NCI-H460 (cell line): ENCODE results near the gene THTPA. TPM values are rescaled to one million over a fixed set of nuclear protein-coding genes. Genes with fewer than 3 reads are reported as not detected.
A peak's percentile ranks its signal among the peaks of the same experiment; 100 is the strongest.

Source experiments
- DNase-seq: peaks from one replicate; pipeline ENCODE4 v3.0.0-alpha.2; 2016; ENCODE audit warnings: low read depth; ENCODE audit errors: extremely low read depth
- total RNA-seq: library from RNA; depleted of rRNA; stranded (reverse); fragments of >200 nt; shearing (Covaris generic); gene quantifications from 2 replicates; pipeline ENCODE4 v1.2.3, GENCODE V29; 2014

Gene THTPA
- total RNA-seq, 1 experiment from 2014 or later: 15.3 TPM

DNA sequence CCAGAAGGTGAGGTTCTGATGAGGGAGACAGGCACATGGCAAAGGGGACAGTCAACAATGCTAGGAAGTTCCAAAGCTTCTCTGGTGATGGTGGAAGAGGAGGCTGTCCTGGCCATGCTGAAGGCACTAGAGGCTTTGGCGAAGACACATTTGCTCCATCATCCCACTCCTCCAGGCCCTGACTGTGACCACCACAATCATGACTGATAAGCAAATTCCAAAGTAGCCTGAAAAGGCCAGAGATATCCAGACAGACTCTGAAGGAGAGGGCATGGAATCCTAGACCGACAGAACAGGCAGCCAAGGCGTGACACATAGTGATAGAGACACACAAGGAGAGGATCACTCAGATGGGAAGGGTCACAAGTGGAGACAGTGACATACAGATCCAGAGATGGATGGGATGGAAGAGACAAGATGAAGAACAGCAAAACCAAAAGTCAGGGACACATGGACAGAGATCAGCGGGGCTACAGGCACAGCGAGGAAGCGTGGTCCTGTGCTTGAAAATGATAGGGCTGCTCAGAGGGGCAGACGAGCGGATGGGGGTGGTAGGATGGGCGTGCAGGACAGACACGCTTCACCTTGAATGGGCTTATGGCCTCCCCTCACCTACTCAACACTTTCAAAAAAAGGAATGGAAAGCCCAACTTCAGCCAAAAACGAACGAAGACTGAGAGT is 5.8 kb upstream of the THTPA start:
- DNase-seq: no peak

DNA sequence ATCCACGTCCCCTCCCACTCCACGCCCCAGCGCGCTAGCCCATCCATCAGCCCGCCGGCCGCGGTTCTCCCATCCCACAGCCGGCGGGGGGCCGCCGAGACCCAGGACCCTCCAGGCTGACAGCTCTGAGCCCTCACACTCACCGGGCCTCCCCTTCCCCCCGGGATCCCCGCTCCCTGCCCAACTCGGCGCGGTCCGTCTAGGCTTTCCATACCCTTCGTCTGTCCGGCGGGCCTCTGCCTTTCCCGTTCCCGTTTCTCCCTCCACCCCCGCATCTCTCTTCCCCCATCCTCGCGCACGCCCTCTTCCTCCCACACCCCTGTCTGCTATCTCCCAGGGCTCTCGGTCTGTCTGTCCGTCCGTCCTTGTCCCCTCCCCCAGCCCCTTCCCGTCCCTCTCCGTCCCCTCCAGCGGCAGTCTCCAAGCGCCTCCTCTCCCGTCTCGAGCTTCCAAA is 5.2 kb upstream of the THTPA start:
- no peak for DNase-seq

DNA sequence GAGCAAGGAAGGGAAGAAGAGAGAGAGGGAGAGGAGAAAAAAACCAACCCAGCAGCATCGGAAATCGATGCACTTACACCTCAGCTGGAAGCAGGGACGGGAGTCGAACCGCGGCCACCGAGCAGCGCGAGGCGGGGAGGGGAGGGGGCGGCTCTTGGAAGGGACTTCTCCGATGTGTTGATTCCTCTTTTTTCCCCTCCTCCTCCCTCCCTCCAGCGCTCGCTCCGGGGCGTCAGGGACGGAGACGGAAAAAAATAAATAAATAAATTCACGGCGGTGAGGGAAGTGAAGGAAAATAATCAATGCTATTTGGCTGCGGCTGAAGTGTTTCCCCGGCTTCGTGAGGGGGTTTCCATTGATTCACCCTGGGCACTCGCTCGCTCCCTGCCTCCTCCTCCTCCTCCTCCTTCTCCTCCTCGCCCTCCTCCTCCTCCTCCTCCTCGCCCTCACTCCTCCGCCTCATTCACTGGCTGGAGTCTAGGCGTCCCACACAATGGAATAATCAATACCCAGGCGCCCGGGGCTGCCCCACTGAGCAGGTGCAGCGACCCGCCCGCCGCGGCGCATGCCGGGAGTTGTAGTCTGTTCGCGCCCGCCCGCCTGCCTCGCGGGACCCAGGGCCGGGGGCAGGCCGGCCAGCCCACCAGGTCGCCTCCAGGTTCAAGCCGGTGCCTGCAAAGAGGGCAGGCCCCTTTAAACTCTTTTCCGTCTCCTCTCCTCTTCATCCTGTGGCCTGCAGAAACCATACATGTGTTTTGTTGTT is 4.6 kb upstream of the THTPA start, which contains the start of gene ZFHX2:
Gene ZFHX2, minus strand, starts transcription at position 500 of the 763 bp plus-strand sequence. CDS start 16,440 bp downstream, outside the sequence.
- peak; percentile 60 for DNase-seq

DNA sequence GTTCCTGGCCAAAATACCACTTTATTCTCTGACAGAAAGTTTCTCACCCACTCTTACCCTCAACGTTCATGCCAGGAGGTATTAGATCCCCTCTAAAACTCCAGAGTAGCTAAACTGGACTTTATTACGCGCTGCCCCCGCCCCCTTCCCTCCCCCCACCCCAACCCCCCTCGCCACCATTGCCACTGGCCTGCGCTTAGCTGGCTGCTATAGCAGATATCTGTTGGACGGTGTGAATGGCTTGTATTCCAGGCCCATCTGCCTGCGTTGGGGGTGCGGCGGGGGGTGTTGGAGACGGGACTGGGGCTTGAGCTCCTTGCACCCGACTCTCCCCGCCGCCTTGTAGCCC is 564 bp upstream of the THTPA start:
- no peak for DNase-seq

DNA sequence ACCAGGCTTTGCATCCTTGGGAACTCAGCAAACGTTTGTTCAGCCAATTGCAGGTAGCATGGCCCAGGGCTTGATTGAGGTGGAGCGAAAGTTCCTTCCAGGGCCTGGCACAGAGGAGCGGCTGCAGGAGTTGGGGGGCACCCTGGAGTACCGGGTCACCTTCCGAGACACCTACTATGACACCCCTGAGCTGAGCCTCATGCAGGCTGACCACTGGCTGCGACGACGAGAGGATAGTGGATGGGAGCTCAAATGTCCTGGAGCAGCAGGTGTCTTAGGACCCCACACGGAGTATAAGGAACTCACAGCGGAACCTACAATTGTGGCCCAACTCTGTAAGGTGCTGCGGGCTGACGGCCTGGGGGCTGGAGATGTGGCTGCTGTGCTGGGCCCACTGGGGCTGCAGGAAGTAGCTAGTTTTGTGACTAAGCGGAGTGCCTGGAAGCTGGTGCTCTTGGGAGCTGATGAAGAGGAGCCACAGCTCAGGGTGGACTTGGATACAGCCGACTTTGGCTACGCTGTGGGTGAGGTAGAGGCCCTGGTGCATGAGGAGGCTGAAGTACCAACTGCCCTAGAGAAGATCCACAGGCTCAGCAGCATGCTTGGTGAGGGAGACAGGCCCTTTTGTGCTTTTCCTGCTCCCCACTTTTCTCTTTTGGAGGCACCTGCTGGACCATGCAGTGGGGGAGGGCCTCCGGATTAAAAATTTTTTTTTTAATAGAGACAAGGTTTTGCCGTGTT is 799 bp downstream of the THTPA start:
- no peak for DNase-seq

DNA sequence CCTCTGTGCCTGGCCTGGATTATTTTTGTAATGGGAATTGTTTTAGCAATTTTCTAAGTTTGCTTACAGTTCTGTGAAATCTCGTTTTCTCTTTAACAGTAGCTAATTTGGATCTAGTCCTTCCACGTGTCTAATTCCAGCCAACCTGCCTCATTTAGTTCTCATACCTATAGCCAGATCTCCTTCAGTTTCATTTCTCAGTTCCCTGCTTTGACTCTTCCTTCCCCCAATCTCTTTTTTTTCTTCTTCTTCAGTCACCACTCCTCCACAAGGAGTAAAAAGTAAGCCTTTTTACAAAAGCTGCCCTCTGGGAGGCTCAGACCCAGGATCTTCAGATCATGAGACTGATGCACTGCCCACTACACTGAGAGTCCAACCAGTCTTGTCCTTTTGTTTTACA is 1.4 kb downstream of the THTPA start:
- DNase-seq: no peak

DNA sequence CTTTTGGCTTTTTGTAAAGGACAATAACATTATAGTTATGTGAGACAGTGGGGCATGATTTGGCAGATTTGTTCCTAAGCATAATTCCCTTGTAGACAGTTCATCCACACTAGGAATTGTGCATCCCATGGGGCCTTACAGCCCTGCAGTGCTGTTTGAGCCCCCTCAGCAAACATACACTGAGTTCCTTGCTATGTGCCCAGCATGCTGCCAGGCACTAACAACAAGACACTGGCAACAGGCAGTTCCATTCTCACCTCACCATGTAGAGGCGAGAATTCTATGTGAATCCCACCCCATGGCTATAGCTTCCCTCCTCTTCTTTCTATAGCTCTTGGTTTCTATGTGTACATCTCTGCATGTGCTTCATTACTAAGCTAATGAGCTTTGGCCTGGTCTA is 1.9 kb downstream of the THTPA start:
- no peak for DNase-seq

DNA sequence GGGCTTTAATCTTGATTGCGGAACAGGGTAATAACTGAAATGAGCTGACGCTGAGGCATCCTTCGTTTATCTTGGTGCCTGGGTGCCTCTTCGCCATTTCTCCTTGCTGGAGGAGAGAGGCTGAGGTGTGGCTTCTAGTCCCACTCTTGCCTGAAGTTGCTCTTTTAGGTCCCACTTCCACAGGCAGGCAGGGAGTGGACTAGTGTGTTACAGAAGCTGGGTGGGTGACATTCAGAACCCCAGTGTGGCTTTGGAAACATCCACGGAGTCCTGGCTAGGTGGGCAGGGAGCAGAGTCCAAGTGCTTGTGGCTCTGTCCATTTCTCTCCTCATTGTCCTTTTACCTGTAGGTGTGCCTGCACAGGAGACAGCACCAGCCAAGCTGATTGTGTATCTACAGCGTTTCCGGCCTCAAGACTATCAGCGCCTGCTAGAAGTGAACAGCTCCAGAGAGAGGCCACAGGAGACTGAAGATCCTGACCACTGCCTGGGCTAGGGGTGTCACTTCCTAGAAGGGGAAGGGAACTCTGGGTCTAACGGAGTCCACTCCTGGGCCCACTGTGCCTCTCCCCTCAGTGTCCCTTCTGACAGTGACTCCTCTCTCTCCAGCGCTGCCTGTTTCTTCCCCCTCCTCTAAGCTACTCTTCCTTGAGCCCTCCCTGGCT is 2.4 kb downstream of the THTPA start:
- DNase-seq: no peak

DNA sequence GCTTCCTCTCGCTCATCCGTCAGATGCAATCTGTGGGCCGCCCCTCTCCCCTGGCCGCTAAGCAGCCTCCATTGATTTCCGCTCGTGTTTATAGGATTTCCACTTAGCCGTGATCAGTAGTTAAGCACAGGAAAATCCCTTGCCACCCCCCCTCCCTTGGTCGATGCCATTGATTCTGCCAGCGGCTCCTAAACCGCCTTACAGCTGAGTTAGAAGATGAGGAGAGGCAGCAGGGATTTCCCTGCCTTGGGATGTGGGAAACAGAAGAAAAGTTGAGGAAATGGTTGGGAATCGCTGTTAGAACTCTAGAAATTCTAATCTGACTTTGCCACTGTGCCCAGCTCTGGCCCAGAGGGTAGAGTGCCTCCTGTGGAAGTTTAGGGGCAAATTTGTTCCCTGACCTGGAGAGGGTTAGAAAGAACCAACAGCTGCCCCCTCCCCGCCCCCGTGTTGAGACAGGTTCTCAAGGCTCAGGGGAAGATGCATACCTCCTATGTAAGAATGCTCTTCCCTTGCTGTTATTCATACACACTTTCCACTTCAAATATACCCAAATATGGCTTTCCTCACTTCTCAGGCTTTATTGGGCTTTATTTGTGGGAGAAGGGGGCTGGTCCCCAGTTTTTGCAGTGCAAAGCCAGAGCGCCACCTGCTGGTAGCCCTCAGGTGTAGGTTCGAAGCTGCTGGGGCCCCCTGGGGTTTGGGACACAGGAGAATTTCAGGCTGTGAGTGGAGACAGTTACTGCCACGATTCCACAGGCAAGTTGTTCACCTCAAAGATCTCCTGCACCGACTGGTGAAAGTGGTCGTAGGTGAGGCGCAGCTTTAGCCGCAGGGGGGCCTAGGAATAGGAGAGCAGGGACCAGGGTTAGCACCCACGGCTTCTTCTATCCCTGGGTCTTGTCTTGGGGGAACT is 3.2 kb downstream of the THTPA start:
- peak; percentile 60 for DNase-seq

DNA sequence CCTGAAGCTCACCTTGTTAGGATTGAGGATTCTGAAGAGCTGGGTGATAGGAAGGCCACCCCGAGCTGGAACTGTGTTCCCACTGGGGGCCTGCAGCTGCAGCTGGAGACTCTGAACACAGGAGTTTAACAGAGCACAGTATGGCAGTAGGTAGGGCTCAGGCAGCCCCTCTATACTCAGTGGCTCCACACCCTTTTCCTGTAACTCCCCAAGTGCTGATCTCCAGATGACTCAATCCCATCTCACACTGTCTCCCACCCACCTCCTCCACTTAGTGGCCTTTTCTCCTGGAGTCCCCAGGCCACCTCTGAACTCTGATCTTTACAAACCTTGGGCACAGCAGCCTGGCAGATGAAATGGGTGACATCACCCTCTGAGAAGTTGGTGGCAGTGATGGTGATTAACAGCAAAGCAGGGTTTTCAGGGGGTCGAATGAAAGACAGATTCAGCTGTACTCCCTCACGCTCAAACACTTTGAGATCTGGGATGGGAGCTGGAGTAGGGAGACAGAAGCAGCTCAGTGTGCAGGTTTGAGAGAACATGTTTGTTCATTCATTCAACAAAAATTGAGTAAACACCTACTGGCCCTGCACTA is 4.0 kb downstream of the THTPA start:
- no peak for DNase-seq

DNA sequence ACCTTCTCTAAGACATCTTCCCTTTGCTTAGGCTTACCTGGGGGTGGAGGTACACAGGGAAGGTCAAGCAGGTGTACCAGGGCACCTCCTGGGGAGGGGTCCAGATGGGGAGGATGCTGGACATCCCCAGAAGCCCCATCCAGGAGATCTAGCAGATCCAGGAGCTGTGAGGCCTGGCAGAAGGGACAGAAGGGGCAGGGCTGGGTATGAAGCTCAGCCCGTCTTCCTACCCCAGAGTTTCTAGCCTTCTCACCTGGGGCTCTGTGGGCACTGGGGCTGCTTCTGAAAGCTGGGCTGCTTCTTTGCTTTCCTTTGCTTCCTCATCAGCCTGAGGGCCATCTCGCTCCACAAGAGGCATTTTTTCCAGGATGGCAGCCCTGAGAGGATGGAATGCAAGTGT is 5.2 kb downstream of the THTPA start:
- no peak for DNase-seq

DNA sequence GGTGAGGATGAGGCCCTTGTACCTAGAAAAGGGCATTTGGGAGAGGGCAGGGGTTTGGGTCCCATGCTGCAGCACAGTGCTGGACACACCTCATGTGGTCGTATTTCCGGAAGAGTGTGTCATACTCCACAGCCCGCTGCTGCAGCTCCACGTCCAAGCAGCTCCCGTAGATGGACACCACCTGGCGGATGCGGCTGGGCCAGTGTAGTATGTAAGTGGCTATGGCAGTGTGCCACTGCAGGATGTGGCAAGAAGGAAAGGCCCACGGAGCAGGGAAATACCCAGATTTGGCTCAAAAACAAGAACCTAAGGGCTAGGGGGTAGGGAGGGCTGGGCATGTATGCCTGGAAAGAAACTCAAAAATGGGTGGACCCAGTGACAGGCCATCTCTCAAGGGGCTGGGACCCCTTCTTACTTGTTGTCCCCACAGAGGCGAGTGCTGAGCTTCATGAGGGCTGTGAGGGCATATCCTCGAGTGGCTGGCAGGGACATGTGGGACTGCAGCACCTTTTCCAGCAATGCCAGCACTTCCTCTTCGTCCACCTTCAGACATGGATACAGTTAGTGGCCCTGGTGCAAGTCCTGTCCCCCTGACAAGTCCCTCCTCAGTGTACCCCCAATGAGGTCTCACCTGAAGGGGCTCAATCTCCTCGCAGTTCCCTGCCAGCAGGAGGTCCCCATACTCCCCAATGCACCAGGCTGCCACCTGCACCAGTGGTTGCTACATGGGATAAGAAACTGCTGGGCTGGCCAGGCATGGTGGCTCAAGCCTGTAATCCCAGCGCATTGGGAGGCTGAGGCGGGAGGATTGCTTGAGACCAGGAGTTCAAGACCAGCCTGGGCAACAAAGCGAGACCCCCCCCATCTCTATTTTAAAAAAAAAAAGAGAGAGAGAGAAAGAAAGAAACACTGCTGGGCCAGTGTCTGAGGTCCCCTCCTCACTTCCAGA is 6.1 kb downstream of the THTPA start:
- no peak for DNase-seq

DNA sequence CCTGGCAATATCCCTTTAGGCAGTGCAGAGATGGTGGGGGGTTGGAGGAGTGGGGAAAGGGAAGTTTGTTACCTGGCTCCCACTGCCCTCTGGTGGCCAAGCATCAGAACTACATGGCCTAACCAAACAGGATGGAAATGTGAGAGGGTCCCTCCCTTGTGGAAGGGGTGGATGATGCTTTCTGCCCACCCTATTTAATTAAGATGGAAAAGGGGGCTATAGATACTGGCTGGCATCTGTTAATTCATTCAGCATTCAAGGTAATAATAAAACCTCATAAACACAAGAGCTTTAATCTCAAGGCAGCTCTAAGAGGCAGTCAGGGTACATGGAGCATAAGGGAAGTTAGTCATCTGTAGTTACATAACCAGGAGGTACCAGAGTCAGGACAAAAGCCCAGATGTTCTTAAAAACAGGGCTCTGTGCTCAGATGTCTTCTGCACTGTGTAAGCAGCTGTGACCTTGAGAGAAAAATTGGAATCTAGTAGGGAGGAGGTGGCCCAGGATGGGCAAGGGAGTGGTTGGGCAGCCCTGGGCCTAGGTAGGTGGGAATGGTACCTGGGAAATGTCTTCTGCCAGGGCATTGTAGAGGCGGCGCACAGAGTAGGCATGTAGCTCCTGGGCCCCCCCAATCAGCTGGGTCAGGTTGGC is 6.9 kb downstream of the THTPA start:
- no peak for DNase-seq

DNA sequence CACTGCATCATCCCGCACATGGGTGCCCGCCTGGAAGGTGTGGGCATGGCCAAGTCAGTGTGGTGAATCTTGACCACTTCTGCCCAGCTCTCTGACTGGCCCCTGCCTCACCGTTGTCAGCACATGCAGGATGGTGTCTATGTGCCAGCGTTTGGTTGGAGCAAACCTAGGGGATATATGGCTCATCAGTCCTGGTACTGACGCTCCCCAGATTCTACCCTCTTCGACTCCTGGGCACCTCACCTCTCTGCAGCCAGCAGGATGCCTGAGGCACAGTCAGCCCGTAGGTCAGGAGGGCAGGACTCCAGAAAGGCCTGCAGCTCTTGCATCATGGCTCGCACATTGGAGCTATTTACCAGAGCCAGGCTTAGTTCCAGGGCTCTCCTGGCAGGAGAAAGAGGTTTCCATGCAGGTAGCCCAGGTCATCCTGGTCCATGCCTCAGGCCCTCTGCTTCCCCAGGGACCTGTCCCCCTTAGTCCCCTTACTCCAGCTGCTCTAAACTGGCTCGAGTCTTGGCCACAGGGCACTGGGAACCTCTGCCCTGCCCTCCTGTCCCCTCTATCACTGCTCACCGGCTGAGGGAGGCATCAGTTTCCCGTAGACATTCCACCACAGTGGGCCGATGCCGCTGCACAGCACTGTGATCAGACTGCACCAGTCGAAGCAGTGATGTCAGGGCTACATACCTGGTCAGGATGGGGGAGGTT is 7.6 kb downstream of the THTPA start:
- DNase-seq: no peak

DNA sequence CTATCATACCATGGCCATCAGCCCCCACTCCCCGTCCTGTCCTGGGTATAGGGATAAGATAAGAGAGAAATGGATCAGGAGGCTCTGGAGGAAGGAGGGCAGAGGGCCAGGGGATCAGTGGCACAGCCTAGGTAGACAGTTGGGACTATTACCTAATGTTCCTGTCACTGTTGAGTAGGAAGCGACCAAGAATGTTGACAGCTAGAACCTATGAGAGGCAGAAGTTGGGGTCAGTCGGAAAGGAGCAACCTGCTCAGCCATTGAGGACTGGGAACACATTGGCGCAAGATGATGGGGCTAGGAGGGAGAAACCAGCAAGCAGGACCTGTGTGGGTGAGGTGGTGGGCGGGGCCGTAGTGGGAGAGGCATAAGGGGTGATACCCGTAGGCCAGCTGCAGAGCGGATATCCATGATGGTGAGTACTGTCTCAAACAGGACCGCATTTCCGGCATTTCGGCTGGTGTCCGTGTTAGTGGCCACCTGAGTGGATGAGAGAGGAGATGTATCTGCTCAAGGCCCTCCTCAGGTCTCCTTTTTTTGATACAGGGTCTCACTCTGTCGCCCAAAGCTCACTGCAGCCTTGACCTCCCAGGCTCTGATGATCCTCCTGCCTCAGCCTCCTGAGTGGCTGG is 8.2 kb downstream of the THTPA start:
- no peak for DNase-seq

DNA sequence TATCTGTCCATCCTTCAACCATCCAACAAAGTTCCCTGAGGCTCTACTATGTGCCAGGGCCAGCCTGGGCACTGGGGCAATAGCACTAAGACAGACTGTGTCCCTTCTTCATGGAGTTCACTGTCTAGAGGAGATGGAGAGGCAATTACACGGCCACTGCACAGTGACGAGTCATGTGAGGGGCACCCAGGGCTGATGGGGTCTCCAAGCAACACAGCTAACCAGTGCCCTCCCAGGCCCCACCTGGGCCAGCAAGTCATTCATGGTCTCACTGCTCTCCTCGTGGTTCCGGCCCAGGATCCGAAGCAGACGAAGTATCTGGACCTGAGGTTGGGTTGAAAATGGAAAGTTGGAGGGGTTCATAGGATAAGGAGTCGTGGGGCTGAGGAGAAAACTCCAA is 8.8 kb downstream of the THTPA start:
- no peak for DNase-seq

DNA sequence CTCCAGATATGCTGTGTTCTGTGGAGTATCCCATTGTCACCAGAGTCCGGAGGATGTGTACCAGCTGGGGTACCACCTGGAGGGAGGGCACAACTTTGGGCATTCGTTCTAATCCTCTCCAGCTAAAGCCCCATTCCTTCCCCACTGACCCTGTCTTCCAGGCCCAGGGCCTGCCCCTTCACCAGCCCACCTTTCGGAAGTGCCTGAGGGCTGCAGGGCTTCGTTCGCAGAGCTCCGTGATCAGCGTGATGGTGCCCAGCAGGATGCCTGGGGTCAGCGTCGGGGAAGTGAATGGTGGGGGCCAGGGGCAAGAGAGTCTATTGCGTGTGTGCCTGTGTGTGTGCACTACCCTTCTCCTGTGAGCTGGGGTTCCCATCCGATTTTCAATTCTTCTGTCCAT is 9.6 kb downstream of the THTPA start:
- DNase-seq: no peak
